Measurements from ENCODE around the gene DHX29. TPM values are rescaled to one million over a fixed set of nuclear protein-coding genes. Genes with fewer than 3 reads are reported as not detected.
A peak's percentile ranks its signal among the peaks of the same experiment; 100 is the strongest.

The DHX29 gene
- total RNA-seq, 4 donors from 2014 or later = 33.1 to 44.6 (median 41.0) TPM

GRCh38 chr5:55345327-55345726 is 37.8 kb upstream of the DHX29 start:
- intact Hi-C loops (cut with DNase I; ENCODE audit: low total_unique reads) (loop anchor here (10.0 kb wide), 1 partner anchor 189 kb away; the partner anchor contains the start of gene PLPP1), in situ Hi-C loops (cut with MboI; ENCODE audit: low sequenced_read_pairs in 4 of 4) (loop anchor here in 2 of 4 donors (25.0 kb wide), 1 partner anchor 342 kb away; no protein-coding TSS in a partner anchor)
- no peak overlapping the region for H3K27ac ChIP-seq
- no peaks in the 10 kb centered on the region for H3K27me3 ChIP-seq
- TF ChIP-seq POLR2A (IDR thresholded peaks at IDR 0.05) (no peak), CTCF (IDR thresholded peaks at IDR 0.05 in 4 of 5, conservative IDR thresholded peaks at IDR 0.05 in 1 of 5) (no peak)
- no peak for ATAC-seq
- H3K9me3 ChIP-seq = no peaks in the 10 kb centered on the region
- DNase-seq = no peak
- H3K4me1 ChIP-seq = no peaks in the 10 kb centered on the region
- peaks cover 0 to 65% of the 10 kb centered on the region in 2 donors for H3K36me3 ChIP-seq
- H3K4me3 ChIP-seq = no peak overlapping the region

- ATAC-seq (peak in 1 of 2 donors; percentile 53), DNase-seq (peak in 1 of 2 donors; percentile 25)
- TF ChIP-seq POLR2A (IDR thresholded peaks at IDR 0.05) (no peak), CTCF (IDR thresholded peaks at IDR 0.05 in 4 of 5, conservative IDR thresholded peaks at IDR 0.05 in 1 of 5) (peak; percentile 66 to 85 (median 70))
- Histone ChIP-seq H3K9me3 (no peaks in the 10 kb centered on the region), H3K4me3 (no peak overlapping the region), H3K4me1 (no peaks in the 10 kb centered on the region), H3K27me3 (no peaks in the 10 kb centered on the region), H3K27ac (peak overlapping the region in 1 of 4 donors; percentile 21), H3K36me3 (peaks cover 0 to 56% of the 10 kb centered on the region in 2 donors)
- intact Hi-C loops (cut with DNase I; ENCODE audit: low total_unique reads) (loop anchor here (1.0 to 10.0 kb wide), 2 partner anchors 190 to 347 kb away; partner anchors contain the start of gene PLPP1), in situ Hi-C loops (cut with MboI; ENCODE audit: low sequenced_read_pairs in 4 of 4) (loop anchor here (5.0 to 25.0 kb wide), 2 partner anchors 343 kb away; no protein-coding TSS in a partner anchor)
Measured at GRCh38 chr5:55344392-55344992, 37.0 kb upstream of the DHX29 start.

- in situ Hi-C loops (cut with MboI; ENCODE audit: low sequenced_read_pairs in 4 of 4) = loop anchor here (5.0 to 25.0 kb wide), 2 partner anchors 344 kb away; no protein-coding TSS in a partner anchor
- H3K36me3 ChIP-seq = peaks cover 0 to 47% of the 10 kb centered on the region in 2 donors
Measured at GRCh38 chr5:55343609-55344008, 36.1 kb upstream of the DHX29 start.

GRCh38 chr5:55343107-55343506 is 35.6 kb upstream of the DHX29 start:
- H3K36me3 ChIP-seq = peaks cover 0 to 42% of the 10 kb centered on the region in 2 donors
- no peak for DNase-seq
- H3K27ac ChIP-seq = no peak overlapping the region
- ATAC-seq = no peak
- TF ChIP-seq CTCF (IDR thresholded peaks at IDR 0.05 in 4 of 5, conservative IDR thresholded peaks at IDR 0.05 in 1 of 5) (no peak), POLR2A (IDR thresholded peaks at IDR 0.05) (no peak)
- H3K9me3 ChIP-seq = no peaks in the 10 kb centered on the region
- H3K4me1 ChIP-seq = peaks cover 0 to 3% of the 10 kb centered on the region in 2 donors
- H3K4me3 ChIP-seq = no peak overlapping the region
- no peaks in the 10 kb centered on the region for H3K27me3 ChIP-seq
- intact Hi-C loops (cut with DNase I; ENCODE audit: low total_unique reads) (loop anchor here (10.0 kb wide), 1 partner anchor 192 kb away; the partner anchor contains the start of gene PLPP1), in situ Hi-C loops (cut with MboI; ENCODE audit: low sequenced_read_pairs in 4 of 4) (loop anchor here (5.0 to 25.0 kb wide), 2 partner anchors 344 kb away; no protein-coding TSS in a partner anchor)

More at GRCh38 chr5:55343609-55344008, 36.1 kb upstream of the DHX29 start:
- Histone ChIP-seq H3K27me3 (no peaks in the 10 kb centered on the region), H3K4me3 (no peak overlapping the region), H3K27ac (no peak overlapping the region), H3K4me1 (peaks cover 0 to 3% of the 10 kb centered on the region in 2 donors), H3K9me3 (no peaks in the 10 kb centered on the region)
- intact Hi-C loops (cut with DNase I; ENCODE audit: low total_unique reads) = loop anchor here (1.0 to 10.0 kb wide), 2 partner anchors 191 to 348 kb away; partner anchors contain the start of gene PLPP1
- ATAC-seq = no peak
- DNase-seq = no peak
- no peak for TF ChIP-seq POLR2A (IDR thresholded peaks at IDR 0.05)
- no peak for TF ChIP-seq CTCF (IDR thresholded peaks at IDR 0.05 in 4 of 5, conservative IDR thresholded peaks at IDR 0.05 in 1 of 5)
